Stomach (tissue), 9 donors: Measurements from ENCODE around the gene LCLAT1. TPM values are rescaled to one million over a fixed set of nuclear protein-coding genes. Genes with fewer than 3 reads are reported as not detected.

ENCODE experiments used
- DNase-seq, 2 donors: peaks; one replicate each; pipeline versions ENCODE4 v3.0.0 to v3.0.0-alpha.2; 2013 to 2019
- H3K27ac ChIP-seq, 5 donors: fragments of 200-600 bp in 4 of 5; sonication (generic) in 4 of 5; one replicate each; pipeline ENCODE4 v1.5.1; 2013 to 2019; ENCODE audit warnings: mild to moderate bottlenecking in 1 of 5, moderate library complexity in 1 of 5
- H3K27me3 ChIP-seq, 3 donors: fragments of 200-600 bp; sonication (generic); one replicate each; pipeline ENCODE4 v1.5.1; 2017 to 2019; ENCODE audit warnings: mixed run types in 1 of 3
- H3K36me3 ChIP-seq, 4 donors: fragments of 200-600 bp; sonication (generic); 1 replicate in 3 of 4; 2 replicates in 1 of 4; pipeline ENCODE4 v1.5.1; 2016 to 2019
- H3K4me1 ChIP-seq, 4 donors: fragments of 200-600 bp; sonication (generic); one replicate each; pipeline ENCODE4 v1.5.1; 2016 to 2019
- H3K4me3 ChIP-seq, 4 donors: fragments of 200-600 bp; sonication (generic) in 3 of 4; one replicate each; pipeline ENCODE4 v1.5.1; 2016 to 2019; ENCODE audit warnings: mild to moderate bottlenecking in 1 of 4
- H3K9me3 ChIP-seq, 4 donors: fragments of 200-600 bp; sonication (generic); one replicate each; pipeline ENCODE4 v1.5.1; 2016 to 2019
- EP300 ChIP-seq: sonication (generic); formaldehyde crosslinking; IDR thresholded peaks from one replicate; pipeline ENCODE4 v1.6.1; 2017; ENCODE audit warnings: antibody characterized with exemption
- POLR2A ChIP-seq, 4 donors: fragments of 450-650 bp; IDR thresholded peaks; one replicate each; pipeline ENCODE4 v1.6.1; 2016; ENCODE audit warnings: antibody characterized with exemption in 4 of 4, control low read depth in 2 of 4, mild to moderate bottlenecking in 1 of 4, moderate library complexity in 1 of 4
- POLR2AphosphoS5 ChIP-seq, 3 donors: sonication (generic); formaldehyde crosslinking; IDR thresholded peaks; one replicate each; pipeline ENCODE4 v1.6.1; 2016; ENCODE audit warnings: antibody characterized with exemption in 3 of 3
- WGBS, 5 donors: extraction: QIAGEN DNeasy Blood & Tissue Kit in 3 of 5; methylation state at CpG; one replicate each; pipeline versions ENCODE4 v1.1.5 to v1.1.7; 2013 to 2018; 5-methylcytosine and 5-hydroxymethylcytosine counted together
- intact Hi-C: fragments of 100-400 bp; cut with DNase I; formaldehyde crosslinking; loops from one replicate; pipeline ENCODE4 v1.15.1; 2023; ENCODE audit warnings: low total_unique reads
- polyA plus RNA-seq, 3 donors: library from polyadenylated mRNA; stranded (reverse); fragments of 200-250 nt; gene quantifications; one replicate each; pipeline ENCODE4 v1.2.3, GENCODE V29; 2013
- total RNA-seq, 5 donors: library from RNA; depleted of rRNA; stranded (reverse); fragments of >200 nt; gene quantifications; one replicate each; pipeline versions ENCODE4 v1.1.0 to v1.2.3, GENCODE V29; 2014 to 2016
- TF ChIP-seq, protein P1 (sequence below), 7 experiments: fragments of 450-650 bp in 4 of 7; fragments of 200-600 bp in 3 of 7; sonication (generic) in 3 of 7; IDR thresholded peaks; one replicate each; pipeline ENCODE4 v1.5.1; 2016 to 2019; ENCODE audit warnings: antibody characterized with exemption in 7 of 7, control low read depth in 2 of 7, mild to moderate bottlenecking in 1 of 7
- donor health status: healthy with polysubstance abuse.
- donor health status: Bipolar disorder and iron deficiency.
- donor health status: healthy.

The LCLAT1 gene
- total and polyA plus RNA-seq, 8 donors, result 0.76 to 51.3 (median 12.5) TPM

DNA sequence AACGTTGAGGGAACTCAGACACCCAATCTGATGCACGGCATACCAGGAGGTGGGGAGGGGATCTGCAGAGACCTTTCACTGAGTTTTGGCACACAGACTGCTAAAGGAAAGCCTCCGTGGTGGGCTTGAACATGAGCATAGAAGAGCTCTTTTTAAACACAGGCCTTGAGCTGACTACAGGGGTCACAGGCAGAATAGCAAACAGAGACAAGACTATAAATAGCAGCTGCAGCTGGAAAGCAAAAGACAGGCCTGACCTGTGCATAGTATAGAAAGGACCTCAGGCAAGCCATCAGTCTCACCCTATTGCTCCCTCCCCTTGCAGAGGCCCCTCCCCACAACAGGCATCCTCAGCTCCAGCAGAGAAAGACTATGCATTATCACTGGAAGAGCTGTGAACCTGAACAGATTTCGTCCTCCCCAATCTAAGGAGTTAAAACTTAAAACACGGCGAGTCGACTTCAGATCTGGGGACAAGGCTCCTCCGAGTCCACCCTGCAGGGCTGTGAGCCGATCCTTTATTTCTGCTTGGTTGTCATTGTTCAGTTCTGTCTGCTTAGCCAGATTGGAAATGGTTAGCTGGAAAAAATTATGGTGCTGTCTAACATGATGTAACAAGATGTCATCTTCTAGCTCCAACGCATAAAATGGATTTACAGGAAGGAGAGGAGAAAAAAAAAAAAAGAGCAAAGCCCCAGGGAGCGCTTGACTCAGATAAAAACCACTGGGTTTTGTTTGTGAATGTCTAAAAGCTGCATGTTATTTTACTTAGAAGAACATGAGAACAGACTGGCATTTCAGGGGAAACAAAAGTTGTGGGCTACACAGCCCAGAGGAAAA lies 25.2 kb upstream of the LCLAT1 start:
- H3K27me3 ChIP-seq, result no peaks in the 10 kb centered on the region
- WGBS, 5 donors, result 31 to 47% (median 35%) methylated on average over 11 of the region's 11 CpGs
- H3K36me3 ChIP-seq, result no peaks in the 10 kb centered on the region
- H3K4me3 ChIP-seq, result no peak overlapping the region
- intact Hi-C loops, result no loop called here
- peaks cover 0 to 23% (median 17%) of the 10 kb centered on the region in 4 donors for H3K4me1 ChIP-seq
- TF ChIP-seq POLR2A (IDR thresholded peaks at IDR 0.05) (no peak), EP300 (no peak), POLR2AphosphoS5 (IDR thresholded peaks at IDR 0.05) (no peak)
- TF ChIP-seq, protein P1, sequence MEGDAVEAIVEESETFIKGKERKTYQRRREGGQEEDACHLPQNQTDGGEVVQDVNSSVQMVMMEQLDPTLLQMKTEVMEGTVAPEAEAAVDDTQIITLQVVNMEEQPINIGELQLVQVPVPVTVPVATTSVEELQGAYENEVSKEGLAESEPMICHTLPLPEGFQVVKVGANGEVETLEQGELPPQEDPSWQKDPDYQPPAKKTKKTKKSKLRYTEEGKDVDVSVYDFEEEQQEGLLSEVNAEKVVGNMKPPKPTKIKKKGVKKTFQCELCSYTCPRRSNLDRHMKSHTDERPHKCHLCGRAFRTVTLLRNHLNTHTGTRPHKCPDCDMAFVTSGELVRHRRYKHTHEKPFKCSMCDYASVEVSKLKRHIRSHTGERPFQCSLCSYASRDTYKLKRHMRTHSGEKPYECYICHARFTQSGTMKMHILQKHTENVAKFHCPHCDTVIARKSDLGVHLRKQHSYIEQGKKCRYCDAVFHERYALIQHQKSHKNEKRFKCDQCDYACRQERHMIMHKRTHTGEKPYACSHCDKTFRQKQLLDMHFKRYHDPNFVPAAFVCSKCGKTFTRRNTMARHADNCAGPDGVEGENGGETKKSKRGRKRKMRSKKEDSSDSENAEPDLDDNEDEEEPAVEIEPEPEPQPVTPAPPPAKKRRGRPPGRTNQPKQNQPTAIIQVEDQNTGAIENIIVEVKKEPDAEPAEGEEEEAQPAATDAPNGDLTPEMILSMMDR (IDR thresholded peaks at IDR 0.05), result no peak
- peak in 1 of 2 donors; percentile 54 for DNase-seq
- H3K27ac ChIP-seq, result peak overlapping the region in 4 of 5 donors; percentile 16 to 65 (median 36)
- H3K9me3 ChIP-seq, result no peaks in the 10 kb centered on the region

DNA sequence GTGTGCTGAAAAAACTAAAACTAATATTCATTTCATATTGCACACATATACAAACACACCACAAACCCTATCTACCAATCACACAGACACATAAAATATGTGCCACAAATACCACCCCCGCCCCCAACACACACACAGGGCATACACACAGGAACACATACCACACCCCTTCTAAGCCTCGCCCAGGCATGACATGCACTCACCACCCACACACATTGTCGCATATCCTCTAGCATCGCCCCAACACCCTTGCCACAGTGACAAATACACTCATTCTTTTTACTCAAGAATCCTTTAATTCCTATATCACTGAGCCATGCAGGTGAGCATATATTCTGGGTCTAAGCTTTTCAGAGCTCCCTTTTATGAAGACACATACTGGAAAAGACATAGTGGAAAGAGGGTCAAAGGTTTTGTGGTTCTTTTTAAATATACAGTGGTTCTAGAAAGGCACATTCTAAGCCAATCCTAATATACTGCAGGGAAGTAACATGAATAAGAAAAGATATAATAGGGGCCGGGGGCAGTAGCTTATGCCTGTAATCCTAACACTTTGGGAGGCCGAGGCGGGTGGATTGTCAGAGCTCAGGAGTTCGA lies 24.5 kb upstream of the LCLAT1 start:
- intact Hi-C loops, result no loop called here
- H3K27me3 ChIP-seq, result no peaks in the 10 kb centered on the region
- no peak overlapping the region for H3K4me3 ChIP-seq
- 52 to 61% (median 57%) methylated on average over 8 of the region's 8 CpGs for WGBS, 5 donors
- peak overlapping the region in 3 of 5 donors; percentile 16 to 65 (median 54) for H3K27ac ChIP-seq
- H3K9me3 ChIP-seq, result no peaks in the 10 kb centered on the region
- TF ChIP-seq POLR2AphosphoS5 (IDR thresholded peaks at IDR 0.05) (no peak), POLR2A (IDR thresholded peaks at IDR 0.05) (no peak), EP300 (no peak)
- TF ChIP-seq, protein P1 (IDR thresholded peaks at IDR 0.05), result no peak
- H3K36me3 ChIP-seq, result no peaks in the 10 kb centered on the region
- peak; percentile 32 to 83 for DNase-seq
- peaks cover 0 to 23% (median 16%) of the 10 kb centered on the region in 4 donors for H3K4me1 ChIP-seq

DNA sequence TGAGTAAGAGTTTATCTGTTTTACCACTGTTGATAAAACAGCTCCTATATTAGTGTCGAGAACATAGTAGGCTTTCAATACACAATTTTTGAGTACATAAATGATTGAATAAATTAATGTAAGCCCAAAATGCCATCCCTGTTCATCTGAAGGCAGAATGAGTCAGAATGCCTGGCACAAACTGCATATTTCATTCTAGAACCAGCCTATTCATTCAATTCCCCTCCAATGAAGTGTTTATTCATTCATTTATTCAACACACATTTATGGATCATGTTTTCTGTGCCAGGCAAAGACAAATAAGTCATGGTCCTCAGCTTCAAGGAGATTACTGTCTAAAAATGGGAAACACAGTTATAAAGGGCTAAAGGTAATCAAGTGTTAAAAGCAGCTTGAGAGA lies 22.8 kb upstream of the LCLAT1 start:
- Histone ChIP-seq H3K36me3 (no peaks in the 10 kb centered on the region), H3K9me3 (no peaks in the 10 kb centered on the region), H3K27ac (no peak overlapping the region), H3K4me1 (peaks cover 0 to 23% (median 16%) of the 10 kb centered on the region in 4 donors), H3K27me3 (no peaks in the 10 kb centered on the region), H3K4me3 (no peak overlapping the region)
- WGBS, 5 donors, result 80 to 95% (median 90%) methylated on average over 1 of the region's 1 CpG
- DNase-seq, result no peak
- intact Hi-C loops, result no loop called here
- TF ChIP-seq POLR2A (IDR thresholded peaks at IDR 0.05) (no peak), EP300 (no peak), POLR2AphosphoS5 (IDR thresholded peaks at IDR 0.05) (no peak)

DNA sequence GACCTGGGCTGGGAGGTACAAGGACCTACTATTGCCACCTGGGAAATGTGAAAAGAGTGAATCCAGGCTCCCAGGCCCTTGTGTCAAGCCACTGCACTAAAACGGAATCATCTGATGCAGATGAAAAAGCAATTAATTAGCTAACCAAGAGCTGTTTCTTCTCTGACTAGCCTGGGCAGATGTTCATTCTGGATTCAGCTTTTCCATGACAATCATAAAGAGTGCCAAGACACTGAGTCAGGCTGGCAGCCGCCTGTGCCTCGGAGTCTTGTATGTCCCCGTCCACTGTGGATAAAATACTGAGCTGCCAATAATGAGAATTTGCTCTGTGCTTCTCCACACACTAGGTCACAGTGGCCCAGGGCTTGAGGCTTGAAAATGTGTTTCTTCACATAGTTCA lies 21.7 kb upstream of the LCLAT1 start:
- Histone ChIP-seq H3K4me3 (no peak overlapping the region), H3K27ac (no peak overlapping the region), H3K9me3 (no peaks in the 10 kb centered on the region), H3K36me3 (no peaks in the 10 kb centered on the region), H3K27me3 (no peaks in the 10 kb centered on the region), H3K4me1 (peaks cover 0 to 23% (median 16%) of the 10 kb centered on the region in 4 donors)
- 56 to 93% (median 83%) methylated on average over 4 of the region's 4 CpGs for WGBS, 5 donors
- intact Hi-C loops, result no loop called here
- TF ChIP-seq POLR2AphosphoS5 (IDR thresholded peaks at IDR 0.05) (no peak), EP300 (no peak), POLR2A (IDR thresholded peaks at IDR 0.05) (no peak)
- TF ChIP-seq, protein P1 (IDR thresholded peaks at IDR 0.05), result no peak
- no peak for DNase-seq
